Tibial nerve (tissue), 4 donors: ENCODE results near the gene CD93. TPM values are rescaled to one million over a fixed set of nuclear protein-coding genes. Genes with fewer than 3 reads are reported as not detected.
A peak's percentile ranks its signal among the peaks of the same experiment; 100 is the strongest.

Source experiments
- DNase-seq, 2 donors: peaks; one replicate each; pipeline ENCODE4 v3.0.0-alpha.2; 2019; ENCODE audit warnings: low spot score in 2 of 2
- H3K27ac ChIP-seq, 4 donors: fragments of 200-600 bp; sonication (generic) in 3 of 4; one replicate each; pipeline ENCODE4 v1.5.1; 2017 to 2019; ENCODE audit warnings: mild to moderate bottlenecking in 1 of 4
- H3K27me3 ChIP-seq, 2 donors: fragments of 200-600 bp; sonication (generic) in 1 of 2; one replicate each; pipeline versions ENCODE4 v1.5.1 to v1.6.0; 2017 to 2019
- H3K36me3 ChIP-seq, 3 donors: fragments of 200-600 bp; sonication (generic); one replicate each; pipeline ENCODE4 v1.5.1; 2018 to 2019
- H3K4me1 ChIP-seq, 4 donors: fragments of 200-600 bp; sonication (generic) in 3 of 4; one replicate each; pipeline ENCODE4 v1.5.1; 2017 to 2019
- H3K4me3 ChIP-seq, 4 donors: fragments of 200-600 bp; sonication (generic) in 3 of 4; one replicate each; pipeline ENCODE4 v1.5.1; 2017 to 2019; ENCODE audit warnings: mild to moderate bottlenecking in 1 of 4, moderate library complexity in 1 of 4
- H3K9me3 ChIP-seq, 4 donors: fragments of 200-600 bp; sonication (generic) in 3 of 4; one replicate each; pipeline ENCODE4 v1.5.1; 2017 to 2019
- EP300 ChIP-seq, 2 donors: sonication (generic); formaldehyde crosslinking; IDR thresholded peaks; one replicate each; pipeline ENCODE4 v1.6.1; 2017; ENCODE audit warnings: antibody characterized with exemption in 2 of 2, mild to moderate bottlenecking in 1 of 2
- POLR2A ChIP-seq, 2 donors: fragments of 450-650 bp; IDR thresholded peaks; one replicate each; pipeline ENCODE4 v1.6.1; 2017; ENCODE audit warnings: antibody characterized with exemption in 2 of 2, mild to moderate bottlenecking in 2 of 2, moderate library complexity in 2 of 2
- WGBS, 2 donors: methylation state at CpG; one replicate each; pipeline ENCODE4 v1.1.5; 2018; 5-methylcytosine and 5-hydroxymethylcytosine counted together
- total RNA-seq, 4 donors: library from RNA; depleted of rRNA; stranded (reverse); fragments of >200 nt; gene quantifications; one replicate each; pipeline ENCODE4 v1.1.0, GENCODE V29; 2016
- TF ChIP-seq, protein P1 (sequence below), 5 experiments: fragments of 200-600 bp in 3 of 5; fragments of 450-650 bp in 2 of 5; sonication (generic) in 3 of 5; IDR thresholded peaks; one replicate each; pipeline ENCODE4 v1.5.1; 2016 to 2019; ENCODE audit warnings: antibody characterized with exemption in 5 of 5, mild to moderate bottlenecking in 3 of 5, moderate library complexity in 2 of 5

Gene CD93
- total RNA-seq, 4 donors from 2014 or later = 23.0 to 85.1 (median 65.7) TPM

DNA sequence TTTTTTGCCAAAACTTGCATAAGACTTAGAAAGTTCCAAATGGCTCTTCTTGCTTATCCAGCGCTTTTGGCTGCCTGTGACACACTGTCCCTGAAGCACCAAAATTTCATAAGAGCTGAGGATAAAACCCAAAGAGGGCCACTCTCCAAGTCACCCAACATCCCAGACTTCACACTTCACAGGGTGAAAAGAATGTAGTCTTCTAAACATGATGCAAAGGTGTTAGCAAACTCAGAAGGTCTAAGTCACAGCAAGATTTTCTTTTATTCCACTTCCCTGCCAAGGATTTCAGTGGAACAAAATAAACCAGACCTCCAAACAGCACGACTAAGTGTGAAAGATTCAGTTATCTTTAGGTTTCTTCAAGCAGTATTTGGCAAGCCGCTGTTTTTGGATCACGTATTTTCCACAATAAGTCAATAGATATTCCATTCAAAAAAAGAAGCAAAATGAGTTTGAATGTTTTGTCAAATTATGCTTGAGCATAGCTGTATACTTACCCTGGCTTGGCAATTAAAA lies 44.6 kb upstream of the CD93 start:
- no peaks in the 10 kb centered on the region for H3K27me3 ChIP-seq
- peaks cover 0 to 16% (median 0%) of the 10 kb centered on the region in 4 donors for H3K4me1 ChIP-seq
- no peak for DNase-seq
- 76 to 80% methylated on average over 4 of the region's 4 CpGs for WGBS, 2 donors
- H3K27ac ChIP-seq = peak overlapping the region in 1 of 4 donors; percentile 42
- no peaks in the 10 kb centered on the region for H3K9me3 ChIP-seq
- TF ChIP-seq POLR2A (IDR thresholded peaks at IDR 0.05) = no peak
- TF ChIP-seq, protein P1, sequence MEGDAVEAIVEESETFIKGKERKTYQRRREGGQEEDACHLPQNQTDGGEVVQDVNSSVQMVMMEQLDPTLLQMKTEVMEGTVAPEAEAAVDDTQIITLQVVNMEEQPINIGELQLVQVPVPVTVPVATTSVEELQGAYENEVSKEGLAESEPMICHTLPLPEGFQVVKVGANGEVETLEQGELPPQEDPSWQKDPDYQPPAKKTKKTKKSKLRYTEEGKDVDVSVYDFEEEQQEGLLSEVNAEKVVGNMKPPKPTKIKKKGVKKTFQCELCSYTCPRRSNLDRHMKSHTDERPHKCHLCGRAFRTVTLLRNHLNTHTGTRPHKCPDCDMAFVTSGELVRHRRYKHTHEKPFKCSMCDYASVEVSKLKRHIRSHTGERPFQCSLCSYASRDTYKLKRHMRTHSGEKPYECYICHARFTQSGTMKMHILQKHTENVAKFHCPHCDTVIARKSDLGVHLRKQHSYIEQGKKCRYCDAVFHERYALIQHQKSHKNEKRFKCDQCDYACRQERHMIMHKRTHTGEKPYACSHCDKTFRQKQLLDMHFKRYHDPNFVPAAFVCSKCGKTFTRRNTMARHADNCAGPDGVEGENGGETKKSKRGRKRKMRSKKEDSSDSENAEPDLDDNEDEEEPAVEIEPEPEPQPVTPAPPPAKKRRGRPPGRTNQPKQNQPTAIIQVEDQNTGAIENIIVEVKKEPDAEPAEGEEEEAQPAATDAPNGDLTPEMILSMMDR (IDR thresholded peaks at IDR 0.05) = no peak
- TF ChIP-seq EP300 (IDR thresholded peaks at IDR 0.05) = peak in 1 of 2 donors; percentile 19
- H3K36me3 ChIP-seq = no peaks in the 10 kb centered on the region
- H3K4me3 ChIP-seq = no peak overlapping the region

DNA sequence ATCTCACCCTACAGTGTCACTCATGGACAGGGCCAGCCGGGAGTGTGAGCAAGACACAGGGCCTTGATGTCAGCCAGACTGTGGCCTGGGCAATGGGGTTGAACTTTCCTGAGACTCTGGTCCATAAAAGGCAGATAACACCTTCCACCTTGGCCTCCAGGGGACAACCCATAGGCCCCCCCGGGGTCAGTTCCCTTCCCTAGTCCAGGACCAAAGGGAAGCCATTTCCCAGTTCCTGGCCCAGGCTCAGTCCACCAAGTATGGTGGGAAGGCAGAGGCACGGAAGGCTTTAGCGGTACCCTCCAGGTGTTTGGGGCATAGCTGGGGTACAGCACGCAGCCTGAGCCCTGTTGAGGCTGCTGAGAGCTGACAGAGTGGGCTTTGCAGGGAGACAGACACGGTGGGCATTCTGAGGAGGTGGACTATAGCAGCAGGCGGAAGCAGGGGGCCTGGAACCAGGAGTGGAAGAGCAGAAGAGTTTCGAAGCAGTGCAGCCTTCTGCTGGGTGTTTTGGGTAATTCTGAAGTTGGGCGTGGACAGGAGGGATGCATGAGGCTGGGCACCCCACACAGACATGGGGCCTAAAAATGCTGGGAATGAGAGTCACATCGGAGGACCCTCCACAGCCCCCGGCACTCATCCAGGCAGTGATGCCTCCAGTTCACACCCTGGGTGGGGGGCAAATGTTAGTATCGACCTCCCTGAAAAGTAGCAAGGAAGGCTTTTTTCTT lies 43.9 kb upstream of the CD93 start:
- H3K4me3 ChIP-seq = no peak overlapping the region
- peaks cover 0 to 20% (median 0%) of the 10 kb centered on the region in 4 donors for H3K4me1 ChIP-seq
- peak overlapping the region in 2 of 4 donors; percentile 8 to 60 for H3K27ac ChIP-seq
- TF ChIP-seq, protein P1 (IDR thresholded peaks at IDR 0.05) = no peak
- TF ChIP-seq POLR2A (IDR thresholded peaks at IDR 0.05) (no peak), EP300 (IDR thresholded peaks at IDR 0.05) (no peak)
- 78 to 82% methylated on average over 12 of the region's 12 CpGs for WGBS, 2 donors
- no peaks in the 10 kb centered on the region for H3K36me3 ChIP-seq
- H3K27me3 ChIP-seq = no peaks in the 10 kb centered on the region
- DNase-seq = no peak
- no peaks in the 10 kb centered on the region for H3K9me3 ChIP-seq

DNA sequence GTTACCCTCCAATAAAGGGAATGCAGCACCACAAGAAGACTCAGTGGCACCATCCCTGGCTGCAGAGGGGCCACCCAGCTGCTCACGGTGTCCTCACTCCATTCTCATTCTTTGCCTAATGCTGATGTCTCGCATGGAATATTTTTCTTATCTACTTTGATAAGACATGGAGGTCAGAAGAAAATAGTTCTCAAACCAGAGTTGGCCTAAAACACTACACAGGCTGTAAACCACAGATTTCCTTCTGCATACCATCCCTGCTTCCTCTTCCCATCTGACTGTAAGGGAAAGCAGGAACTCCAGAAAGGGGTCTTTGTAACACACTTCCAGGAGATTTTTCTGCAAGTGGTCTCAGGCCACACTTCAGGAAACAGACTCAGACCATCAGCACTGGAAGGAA lies 43.1 kb upstream of the CD93 start:
- Histone ChIP-seq H3K27me3 (no peaks in the 10 kb centered on the region), H3K27ac (no peak overlapping the region), H3K4me3 (no peak overlapping the region), H3K36me3 (no peaks in the 10 kb centered on the region), H3K9me3 (no peaks in the 10 kb centered on the region), H3K4me1 (peaks cover 0 to 20% (median 0%) of the 10 kb centered on the region in 4 donors)
- 74 to 91% methylated on average over 2 of the region's 2 CpGs for WGBS, 2 donors
- DNase-seq = no peak
- TF ChIP-seq, protein P1 (IDR thresholded peaks at IDR 0.05) = no peak
- no peak for TF ChIP-seq EP300 (IDR thresholded peaks at IDR 0.05)

DNA sequence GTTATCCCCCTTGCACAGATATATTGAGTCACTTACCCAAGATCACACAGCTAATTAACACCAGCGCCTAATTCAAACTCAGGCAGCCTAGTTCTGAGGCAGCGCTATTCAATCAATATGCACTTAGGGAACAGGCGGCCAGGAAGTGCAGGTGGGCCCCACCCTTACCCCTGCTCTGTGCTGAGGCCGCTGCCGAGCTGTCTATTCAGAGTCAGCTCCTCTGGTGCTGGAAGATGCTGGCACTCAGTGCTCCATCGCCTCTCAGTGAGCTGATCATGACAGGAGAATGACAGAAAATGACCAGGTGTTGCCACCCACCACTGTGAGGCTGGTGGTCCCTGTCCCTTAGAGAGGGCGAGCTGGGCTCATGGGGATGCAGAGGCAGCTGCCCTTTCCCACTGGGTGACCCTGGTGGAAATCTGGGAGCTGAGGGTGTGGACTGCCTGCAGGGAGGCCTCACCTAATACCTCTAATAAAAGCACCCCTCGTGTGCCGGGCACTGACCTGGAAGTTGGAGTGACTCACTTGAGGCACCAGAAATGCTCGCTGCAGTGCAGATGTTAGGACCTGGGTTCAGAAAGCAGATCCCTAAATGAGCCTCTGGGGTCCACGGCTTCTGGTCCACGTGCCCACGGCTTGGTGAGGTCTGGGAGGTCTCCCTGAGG lies 42.5 kb upstream of the CD93 start:
- no peak for TF ChIP-seq POLR2A (IDR thresholded peaks at IDR 0.05)
- TF ChIP-seq, protein P1 (IDR thresholded peaks at IDR 0.05) = no peak
- no peak for TF ChIP-seq EP300 (IDR thresholded peaks at IDR 0.05)
- H3K4me3 ChIP-seq = no peak overlapping the region
- no peaks in the 10 kb centered on the region for H3K9me3 ChIP-seq
- 76 to 86% methylated on average over 13 of the region's 13 CpGs for WGBS, 2 donors
- no peak overlapping the region for H3K27ac ChIP-seq
- no peaks in the 10 kb centered on the region for H3K27me3 ChIP-seq
- DNase-seq = no peak
- H3K36me3 ChIP-seq = no peaks in the 10 kb centered on the region
- H3K4me1 ChIP-seq = peaks cover 0 to 20% (median 0%) of the 10 kb centered on the region in 4 donors
